ENCODE measurements around the gene INCENP.

The INCENP gene

DNA sequence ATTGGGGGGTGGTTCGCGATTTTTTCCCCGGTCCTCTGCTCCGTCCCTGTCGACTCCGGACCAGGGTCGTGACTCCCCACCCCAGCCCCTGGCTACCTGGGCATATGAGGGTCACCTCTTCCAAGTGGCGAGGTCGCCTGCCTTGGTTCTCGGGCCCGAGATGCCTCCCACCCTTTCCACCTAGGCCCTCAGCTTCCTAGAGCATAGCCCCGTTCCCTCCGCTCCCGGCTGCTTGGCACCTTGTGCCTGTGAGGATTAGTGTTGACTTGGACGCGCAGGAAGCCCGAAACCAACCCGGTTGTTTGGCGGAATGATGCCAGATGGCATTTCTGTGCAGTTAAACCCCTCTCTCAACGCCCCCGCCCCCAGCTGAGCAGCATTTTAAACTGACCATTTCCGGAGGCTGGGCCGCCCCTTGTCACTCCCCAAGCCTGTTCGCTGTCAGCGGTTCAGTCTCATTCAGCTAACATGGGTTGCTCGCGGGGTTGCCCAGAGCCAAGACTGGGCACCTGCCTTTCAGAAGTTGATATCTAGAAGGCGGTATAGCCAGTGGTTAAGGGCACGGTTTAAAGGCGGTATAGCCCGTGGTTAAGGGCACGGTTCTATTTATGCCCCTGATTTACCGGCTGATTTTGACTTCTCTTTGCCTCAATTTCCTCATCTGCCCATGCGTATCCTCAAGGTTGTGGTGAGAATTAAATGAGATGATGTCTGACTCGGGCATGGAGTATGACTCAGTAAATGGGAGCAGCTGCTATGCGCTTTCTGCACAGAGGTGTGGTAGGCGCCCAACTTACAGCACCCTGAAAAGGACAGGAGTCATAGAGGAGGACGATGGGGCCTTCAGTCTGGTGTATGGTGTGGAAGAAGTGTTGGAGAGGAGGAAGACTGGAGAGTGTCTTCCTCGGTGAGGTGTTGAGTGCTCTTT is 639 bp downstream of the INCENP start:
- DNase-seq (ENCODE audit: low read depth), result no peak

DNA sequence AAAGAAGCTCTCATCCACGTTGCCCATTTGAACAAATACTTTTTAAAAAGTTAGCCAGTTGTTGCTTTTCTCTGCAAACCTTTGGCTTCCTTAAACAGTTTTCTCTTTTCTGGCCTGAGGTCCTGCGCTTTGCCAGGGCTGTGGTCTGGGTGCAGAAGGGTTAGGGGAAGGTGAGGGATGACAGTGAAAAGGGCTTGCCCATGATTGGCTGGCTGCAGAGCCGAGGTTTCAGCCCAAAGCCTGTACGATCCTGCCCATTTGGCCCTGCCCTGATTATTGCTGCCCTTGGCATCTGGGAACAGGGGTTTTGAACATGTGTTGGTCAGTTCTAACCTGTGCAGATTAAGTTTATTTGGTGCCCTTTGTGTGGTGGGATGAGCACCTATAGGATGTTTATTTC is 1.5 kb downstream of the INCENP start:
- no peak for DNase-seq (ENCODE audit: low read depth)

DNA sequence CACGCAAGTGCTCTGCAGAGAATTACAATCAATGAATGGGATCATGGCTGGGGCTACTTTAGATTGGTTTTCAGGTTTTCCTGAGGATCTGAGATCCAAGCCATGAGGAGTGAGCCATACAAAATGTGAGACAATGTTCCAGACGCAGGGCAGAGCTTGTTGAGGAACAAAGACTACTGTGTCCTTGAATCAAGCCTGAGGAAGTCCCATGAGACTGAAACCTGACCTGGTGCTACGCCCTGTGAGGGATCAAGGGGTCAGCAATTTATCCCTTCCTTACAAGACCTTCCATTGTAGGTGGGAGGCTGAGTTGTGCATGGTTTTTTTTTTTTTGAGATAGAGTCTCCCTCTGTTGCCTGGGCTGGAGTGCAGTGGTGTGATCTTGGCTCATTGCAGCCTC is 2.1 kb downstream of the INCENP start:
- DNase-seq (ENCODE audit: low read depth), result no peak

DNA sequence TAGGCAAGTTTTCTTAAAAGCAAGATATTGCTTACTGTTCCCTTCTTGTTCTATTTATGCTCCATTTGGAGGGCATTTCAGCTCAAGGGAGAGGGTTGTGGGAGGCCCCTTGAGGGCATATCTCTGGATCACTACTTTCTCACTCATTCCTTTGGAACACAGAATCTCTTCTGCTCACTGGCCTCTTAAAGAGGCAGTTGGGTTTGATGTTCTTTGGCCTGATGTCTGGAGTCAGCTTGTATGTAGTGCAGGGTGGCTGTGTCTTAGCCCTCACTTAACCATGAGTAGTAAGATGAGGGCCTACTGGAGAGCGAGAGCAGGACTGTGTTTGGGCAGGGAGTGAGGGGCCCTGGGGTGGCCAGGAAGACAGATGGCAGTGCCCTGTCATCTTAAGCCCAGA is 3.6 kb downstream of the INCENP start:
- no peak for DNase-seq (ENCODE audit: low read depth)

DNA sequence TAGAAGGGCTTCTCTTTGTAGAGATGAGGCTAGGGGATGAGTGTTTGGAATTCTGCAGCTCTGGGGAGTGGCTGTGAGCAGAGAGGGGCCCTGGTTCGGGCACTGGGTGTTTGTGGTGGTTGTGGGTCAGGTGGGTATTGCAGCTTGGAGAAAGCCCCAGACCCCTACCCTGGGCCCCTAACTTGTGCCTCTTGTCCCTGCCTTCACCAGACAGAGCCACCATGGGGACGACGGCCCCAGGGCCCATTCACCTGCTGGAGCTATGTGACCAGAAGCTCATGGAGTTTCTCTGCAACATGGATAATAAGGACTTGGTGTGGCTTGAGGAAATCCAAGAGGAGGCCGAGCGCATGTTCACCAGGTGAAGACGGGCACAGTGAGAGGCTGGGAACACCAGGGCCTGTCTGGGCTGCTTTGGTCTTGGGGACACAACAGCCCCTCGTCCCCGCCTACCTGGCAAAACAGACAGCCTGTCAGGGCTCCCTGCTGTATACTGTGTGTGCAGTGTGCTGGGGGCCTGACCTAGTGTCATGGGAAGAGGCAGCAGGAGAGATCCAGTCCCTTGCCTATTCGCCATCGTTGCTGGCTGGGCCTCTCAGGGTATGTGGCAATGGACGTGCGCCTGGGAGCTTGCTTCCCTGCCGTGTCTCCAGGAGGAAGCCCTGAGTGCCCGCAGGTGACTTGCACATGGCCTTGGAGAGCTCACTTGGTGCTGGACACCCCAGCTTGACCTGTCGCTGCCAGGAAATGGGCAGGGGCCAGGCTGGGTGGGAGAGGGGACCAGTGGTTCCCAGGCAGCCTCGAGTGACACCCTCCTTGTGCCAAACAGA is 4.3 kb downstream of the INCENP start:
- no peak for DNase-seq (ENCODE audit: low read depth)

DNA sequence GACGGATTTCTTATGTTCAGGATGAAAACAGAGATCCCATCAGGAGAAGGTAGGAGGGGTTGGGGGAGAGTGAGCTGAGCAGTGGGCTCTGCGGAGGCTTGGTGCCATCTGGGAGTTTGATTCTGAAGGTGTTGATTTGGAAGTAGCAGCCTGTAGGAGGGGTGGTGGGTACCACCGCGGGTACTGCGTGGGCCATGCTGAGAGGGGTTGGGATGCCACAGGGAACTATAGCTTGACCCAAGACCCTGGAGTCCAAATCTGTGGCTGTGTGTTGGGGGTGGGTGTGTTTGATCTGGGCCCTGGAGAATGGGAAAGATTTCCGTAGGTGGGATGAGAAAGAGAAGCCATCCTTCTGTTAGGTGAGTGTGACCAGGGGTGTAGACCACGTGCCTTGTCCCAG is 5.0 kb downstream of the INCENP start:
- DNase-seq (ENCODE audit: low read depth), result no peak

DNA sequence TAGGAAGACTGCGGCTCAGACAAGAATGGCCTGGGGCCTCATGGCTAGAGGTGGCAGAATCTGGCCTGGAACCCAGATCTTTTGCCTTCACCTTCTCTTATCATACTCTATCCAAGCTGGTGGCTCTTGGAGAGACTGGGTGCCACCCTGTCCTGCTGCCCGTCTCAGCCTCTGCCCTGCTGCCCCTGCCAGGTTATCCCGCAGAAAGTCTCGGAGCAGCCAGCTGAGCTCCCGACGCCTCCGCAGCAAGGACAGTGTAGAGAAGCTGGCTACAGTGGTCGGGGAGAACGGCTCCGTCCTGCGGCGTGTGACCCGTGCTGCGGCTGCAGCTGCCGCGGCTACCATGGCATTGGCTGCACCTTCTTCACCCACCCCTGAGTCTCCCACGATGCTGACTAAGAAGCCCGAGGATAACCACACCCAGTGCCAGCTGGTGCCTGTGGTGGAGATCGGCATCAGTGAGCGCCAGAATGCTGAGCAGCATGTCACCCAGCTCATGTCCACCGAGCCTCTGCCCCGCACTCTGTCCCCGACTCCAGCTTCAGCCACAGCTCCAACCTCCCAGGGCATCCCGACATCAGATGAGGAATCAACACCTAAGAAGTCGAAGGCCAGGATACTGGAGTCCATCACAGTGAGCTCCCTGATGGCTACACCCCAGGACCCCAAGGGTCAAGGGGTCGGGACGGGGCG is 5.9 kb downstream of the INCENP start:
- no peak for DNase-seq (ENCODE audit: low read depth)

DNA sequence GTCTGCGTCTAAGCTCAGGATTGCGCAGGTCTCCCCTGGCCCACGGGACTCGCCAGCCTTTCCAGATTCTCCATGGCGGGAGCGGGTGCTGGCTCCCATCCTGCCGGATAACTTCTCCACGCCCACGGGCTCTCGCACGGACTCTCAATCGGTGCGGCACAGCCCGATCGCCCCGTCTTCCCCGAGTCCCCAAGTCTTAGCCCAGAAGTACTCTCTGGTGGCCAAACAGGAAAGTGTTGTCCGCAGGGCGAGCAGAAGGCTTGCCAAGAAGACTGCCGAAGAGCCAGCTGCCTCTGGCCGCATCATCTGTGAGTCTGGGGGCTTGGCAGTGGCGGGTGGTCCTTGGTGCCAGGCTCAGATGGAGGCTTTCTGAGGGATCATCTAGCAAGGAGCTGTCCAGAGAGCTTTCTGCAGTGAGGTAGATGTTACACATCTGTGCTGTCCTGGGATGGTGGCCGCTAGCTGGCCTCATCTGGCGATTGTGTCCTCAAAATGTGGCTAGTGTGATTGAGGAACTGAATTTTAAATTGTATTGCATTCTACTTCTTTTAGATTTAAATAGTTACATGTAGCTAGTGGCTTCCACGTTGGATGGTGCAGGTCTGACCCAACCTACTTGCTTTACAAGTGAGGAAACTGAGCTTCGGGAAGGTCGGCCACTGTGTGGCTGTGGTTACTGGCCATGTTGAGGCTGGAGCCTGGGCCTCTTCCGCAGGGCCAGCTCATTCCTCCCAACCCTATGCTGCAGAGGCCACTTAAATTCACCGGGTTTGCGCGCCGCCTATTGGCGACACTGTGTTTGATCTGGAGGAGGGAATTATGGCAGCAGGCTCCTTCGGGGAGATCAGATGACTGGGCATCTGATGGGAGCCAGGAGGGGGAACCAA is 6.7 kb downstream of the INCENP start:
- no peak for DNase-seq (ENCODE audit: low read depth)

DNA sequence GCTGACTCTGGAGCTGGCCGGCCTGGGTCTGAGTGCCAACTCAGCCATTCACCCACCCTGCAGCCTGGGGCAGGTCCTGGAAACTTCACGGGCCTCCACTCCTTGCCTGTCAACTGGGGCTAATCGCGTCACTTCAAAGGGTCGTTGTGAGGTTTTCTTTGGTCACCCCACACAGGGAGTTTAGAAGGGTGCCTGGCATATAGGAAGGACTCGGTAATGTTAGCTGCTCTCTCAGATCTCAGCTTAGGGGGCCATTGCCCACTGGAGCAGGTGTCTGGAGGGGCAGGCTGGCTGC is 7.3 kb downstream of the INCENP start:
- DNase-seq (ENCODE audit: low read depth), result no peak

DNA sequence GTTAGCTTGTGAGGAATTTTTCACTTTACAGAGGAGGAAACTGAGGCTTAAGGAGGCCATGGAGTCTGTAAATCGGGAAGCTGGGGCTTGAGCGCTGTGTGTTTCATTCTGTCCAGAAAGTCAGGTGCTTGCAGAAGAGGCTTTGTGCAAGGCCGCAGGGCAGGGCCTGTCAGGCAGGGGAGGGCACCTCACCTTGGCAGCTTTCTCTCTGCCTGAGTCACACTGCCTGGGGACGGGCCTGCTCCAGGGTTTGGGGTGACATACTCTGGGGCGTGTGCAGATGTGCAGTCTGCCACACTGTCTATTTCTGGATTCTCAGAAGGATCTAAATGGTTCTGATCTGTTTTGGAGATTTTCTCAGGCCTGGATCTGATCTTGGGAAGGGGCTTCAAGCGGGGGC is 8.4 kb downstream of the INCENP start:
- DNase-seq (ENCODE audit: low read depth), result no peak

DNA sequence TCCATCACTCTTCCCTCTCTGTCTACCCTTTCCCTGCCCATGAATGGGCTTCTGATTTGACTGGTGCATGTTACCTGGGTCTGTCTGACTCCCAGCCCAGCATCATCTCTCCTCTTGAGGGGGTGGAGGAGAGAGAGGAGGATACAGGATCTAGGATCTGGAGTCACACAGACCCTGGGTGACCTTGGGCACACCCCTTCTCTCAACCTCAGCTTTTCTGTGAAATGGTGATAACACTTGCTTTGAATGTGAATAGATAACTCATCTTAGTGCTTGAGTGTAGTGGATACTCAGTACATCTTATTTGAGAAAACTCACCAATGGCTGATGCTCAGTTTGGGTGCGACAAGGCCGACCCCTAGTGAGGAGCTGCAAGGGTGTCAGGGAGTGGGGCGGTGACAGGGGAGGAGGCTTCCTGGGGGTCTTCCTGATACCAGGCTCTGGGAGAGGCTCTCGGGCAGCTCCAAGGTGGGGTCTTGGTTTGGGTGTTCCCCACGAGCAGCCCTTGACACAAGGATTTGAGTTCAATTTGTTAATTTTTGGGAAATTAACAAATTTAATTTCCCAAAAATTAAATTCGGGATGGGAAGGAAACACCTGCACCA is 9.0 kb downstream of the INCENP start:
- DNase-seq (ENCODE audit: low read depth), result no peak

DNA sequence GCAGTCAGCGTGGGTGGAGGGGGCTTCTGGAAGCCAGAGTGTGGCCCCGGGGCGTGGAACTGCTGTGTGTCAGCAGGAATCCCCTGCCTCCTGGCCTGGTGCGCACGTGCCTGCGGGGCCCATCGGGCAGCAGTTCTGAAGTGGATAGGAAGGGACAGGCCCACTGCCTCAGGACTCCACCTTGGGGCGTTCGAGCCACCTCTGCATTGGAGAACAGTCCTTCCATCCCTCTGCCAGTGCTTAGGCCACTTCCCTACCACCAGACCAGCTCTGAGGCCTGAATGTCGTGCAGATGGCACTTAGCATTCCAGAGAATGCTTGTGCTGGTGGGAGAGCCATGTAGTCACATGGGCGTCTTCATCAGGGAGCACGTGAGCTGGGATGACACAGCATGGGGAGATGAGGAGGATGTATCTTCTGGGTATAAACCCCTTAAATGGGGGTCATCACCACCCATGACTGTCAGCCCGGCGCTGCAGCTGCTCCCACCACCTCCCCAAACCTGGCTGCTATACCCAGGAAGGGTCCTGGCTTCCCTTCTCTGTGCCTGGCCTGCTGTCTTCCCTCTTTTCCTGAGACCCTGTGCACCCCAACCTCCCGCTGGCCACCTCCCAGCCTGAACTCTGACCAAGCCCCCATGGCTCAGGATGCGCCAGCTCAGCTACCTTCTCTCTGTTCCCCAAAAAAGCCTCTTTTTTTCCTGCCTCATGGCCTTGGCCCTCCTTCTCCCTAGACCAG is 9.7 kb downstream of the INCENP start:
- no peak for DNase-seq (ENCODE audit: low read depth)

DNA sequence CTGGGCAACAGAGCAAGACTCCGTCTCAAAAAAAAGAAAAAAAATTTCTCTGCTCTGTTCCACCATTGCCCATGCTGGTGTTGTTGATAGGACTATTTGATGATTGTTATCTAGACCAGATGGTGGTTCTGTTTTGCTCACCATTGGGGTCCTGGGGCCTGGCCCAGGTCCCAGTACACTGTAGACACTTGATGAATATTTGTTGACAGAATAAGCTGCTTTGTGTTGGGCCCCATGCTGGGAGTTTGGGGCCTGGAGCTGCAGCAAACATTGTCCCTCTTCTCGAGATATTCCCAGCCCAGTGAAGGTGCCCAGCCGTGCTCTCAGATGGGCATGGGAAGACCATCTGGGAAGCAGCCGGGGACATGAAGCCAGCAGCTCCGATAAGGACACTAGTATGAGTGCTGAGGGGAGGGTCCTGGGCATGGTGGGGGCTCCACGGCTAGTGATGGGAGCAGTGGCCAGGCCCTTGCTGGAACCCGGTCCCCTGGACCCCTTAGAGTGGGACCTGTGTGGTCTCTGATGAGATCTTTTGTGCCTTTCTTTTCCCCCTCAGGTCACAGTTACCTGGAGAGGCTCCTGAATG is 13.6 kb downstream of the INCENP start:
- DNase-seq (ENCODE audit: low read depth), result no peak

DNA sequence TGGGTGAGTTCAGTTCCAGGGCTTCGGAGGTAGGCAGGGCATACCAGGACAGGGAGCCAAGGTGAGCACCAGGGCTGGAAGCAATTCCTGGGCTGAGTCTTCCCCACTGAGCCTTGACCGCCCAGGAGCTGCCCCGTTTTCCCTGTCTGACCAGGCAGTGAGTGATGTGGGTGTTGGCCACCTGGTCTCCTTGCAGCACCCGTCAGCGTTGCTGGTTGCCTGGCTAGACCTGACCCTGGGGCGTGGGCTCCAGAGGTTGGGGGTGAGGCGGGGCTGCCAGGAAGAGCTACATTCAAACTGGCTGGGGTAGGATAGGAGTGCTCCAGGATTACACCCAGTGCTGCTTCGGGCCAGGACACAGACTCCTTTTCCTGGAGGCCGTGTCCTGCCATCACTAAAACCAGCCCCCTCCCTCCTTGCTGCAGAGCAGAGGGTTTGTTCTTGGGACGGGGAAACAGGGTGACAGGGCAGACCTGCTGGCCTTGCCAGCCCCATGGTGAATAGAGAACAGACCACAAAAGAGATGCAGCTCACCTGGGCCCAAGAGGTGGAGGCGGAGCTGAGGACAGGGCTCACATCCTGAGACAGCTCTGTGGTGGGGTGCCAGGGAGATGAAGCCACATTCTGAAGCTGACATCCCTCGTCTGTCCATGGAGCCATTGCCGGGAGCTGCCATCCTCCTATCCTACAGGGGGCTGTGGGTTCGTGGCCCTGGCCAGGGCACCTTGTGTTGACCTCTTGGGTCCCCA is 14.2 kb downstream of the INCENP start:
- DNase-seq (ENCODE audit: low read depth), result no peak

DNA sequence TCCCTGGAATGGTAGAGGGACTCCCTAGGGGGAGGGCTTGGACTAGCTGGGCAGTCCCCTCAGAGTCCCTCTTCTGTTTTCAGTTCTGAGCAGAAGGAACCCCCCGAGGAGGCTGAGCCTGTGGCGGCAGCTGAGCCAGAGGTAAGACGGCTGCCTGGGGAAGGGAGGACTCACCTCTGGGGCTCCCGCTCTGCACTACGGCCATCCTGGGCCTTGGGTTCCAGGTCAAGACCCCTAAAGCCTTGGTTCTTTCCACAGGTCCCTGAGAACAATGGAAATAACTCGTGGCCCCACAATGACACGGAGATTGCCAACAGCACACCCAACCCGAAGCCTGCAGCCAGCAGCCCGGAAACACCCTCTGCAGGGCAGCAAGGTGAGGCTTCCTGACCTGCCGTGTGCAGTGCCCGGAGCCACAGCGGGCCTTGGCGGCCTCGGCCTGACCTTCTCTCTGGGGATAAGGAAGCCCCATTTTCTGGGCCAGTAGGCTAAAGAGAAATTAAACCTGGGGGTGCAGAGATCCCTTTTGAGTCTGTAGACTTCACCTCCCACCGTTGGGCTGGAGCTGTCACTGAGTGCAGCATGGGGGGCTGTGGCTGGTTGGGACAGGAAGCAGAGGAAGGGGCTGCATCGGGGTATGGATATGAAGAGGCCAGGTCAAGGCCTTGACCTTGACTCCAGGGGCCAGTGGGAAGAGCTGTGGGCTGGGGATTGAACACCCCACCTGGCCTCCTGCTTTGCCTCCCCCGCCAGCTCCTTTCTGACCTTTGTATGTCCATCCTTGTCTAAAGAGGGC is 15.0 kb downstream of the INCENP start:
- DNase-seq (ENCODE audit: low read depth), result no peak

DNA sequence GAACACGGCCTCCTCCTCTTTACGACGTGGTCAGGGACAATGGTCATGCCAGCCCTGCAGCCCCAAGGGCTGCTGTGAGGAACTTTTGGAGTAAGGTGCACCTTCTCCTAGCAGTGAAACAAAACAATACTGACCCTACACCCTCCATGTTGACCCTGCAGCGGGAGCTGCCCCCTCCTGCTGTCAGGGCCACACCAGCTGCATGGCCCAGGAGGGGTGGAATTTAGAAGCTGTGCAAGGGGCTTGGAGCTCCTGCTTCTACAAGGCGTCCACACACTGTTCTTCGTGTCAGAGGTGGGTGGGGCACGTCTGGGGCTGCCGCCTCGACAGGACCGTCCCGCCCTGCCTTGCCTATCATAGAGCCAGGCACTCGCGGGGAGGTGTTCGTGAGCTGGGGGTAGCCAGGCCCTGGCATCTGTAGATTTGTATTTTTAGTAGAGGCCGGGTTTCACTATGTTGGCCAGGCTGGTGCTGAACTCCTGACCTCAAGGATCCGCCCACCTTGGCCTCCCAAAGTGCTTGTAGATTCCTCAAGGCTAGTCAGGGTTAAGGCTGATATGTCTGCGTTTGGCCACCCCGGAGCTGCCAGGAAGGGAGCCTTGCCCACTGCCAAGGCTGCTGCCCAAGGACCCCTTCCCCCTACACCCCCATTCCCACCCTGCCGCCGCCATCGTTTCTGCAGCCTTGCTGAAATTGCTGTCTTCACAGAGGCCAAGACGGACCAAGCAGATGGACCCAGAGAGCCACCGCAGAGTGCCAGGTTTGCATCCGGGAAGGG is 15.9 kb downstream of the INCENP start:
- no peak for DNase-seq (ENCODE audit: low read depth)

DNA sequence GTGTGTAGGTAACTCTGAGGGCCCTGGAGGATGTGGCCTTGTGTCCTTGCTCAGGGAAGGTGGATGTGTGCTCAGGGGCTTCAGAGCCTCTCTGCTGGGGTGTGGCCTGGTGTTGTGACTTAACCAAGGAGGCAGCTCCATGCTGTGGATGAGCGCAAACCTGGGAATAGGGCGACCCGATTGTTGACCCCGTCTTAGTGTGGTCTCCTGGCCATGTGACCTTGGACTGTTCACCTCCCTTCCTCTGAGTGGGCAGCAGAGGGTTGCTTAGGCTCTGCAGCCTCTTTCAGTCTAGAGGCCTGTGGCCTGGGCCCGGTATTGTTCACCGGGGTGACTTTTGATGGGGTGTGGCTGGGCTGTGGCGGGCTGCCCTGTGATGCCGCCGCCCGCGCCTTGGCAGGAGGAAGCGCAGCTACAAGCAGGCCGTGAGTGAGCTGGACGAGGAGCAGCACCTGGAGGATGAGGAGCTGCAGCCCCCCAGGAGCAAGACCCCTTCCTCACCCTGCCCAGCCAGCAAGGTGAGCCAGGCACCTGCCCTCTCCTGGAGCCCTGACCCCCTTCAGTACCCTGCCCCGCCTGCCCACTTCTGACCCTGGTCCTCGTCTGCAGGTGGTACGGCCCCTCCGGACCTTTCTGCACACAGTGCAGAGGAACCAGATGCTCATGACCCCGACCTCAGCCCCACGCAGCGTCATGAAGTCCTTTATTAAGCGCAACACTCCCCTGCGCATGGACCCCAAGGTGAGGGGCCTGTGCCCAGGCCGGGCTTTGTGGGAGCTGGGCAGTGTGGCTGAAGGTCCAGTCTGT is 16.7 kb downstream of the INCENP start:
- no peak for DNase-seq (ENCODE audit: low read depth)

Measured in GM04504 (cell line).